BLaER1 treated with 17β-estradiol and CSF1 and Interleukin-3, amounts not matched to agents 10 nM and 100 nM (cell line): ENCODE measurements around the gene FHIT.
A peak's percentile ranks its signal among the peaks of the same experiment; 100 is the strongest.

Experiments
- H3K27ac ChIP-seq, 11 experiments: shearing (Covaris generic); formaldehyde crosslinking; 2 replicates each; pipeline ENCODE4 v1.8.1; 2022
- H3K27me3 ChIP-seq, 11 experiments: shearing (Covaris generic); formaldehyde crosslinking; 2 replicates each; pipeline ENCODE4 v1.8.1; 2022
- H3K36me3 ChIP-seq, 11 experiments: shearing (Covaris generic); formaldehyde crosslinking; 2 replicates each; pipeline ENCODE4 v1.8.1; 2022
- H3K4me1 ChIP-seq, 10 experiments: shearing (Covaris generic); formaldehyde crosslinking; 2 replicates each; pipeline ENCODE4 v1.8.1; 2022
- H3K4me2 ChIP-seq, 11 experiments: shearing (Covaris generic); formaldehyde crosslinking; 2 replicates each; pipeline ENCODE4 v1.8.1; 2022
- H3K4me3 ChIP-seq, 10 experiments: shearing (Covaris generic); formaldehyde crosslinking; 2 replicates each; pipeline ENCODE4 v1.8.1; 2022
- H3K9ac ChIP-seq, 11 experiments: shearing (Covaris generic); formaldehyde crosslinking; 2 replicates each; pipeline ENCODE4 v1.8.1; 2022
- H3K9me3 ChIP-seq, 11 experiments: shearing (Covaris generic); formaldehyde crosslinking; replicated peaks in 1 of 11; 2 replicates each; pipeline ENCODE4 v1.8.1; 2022
- H4K20me1 ChIP-seq, 11 experiments: shearing (Covaris generic); formaldehyde crosslinking; 2 replicates each; pipeline ENCODE4 v1.8.1; 2022
- Cebpa-rat ChIP-seq, 11 experiments: shearing (Covaris generic); IDR thresholded peaks; 2 replicates each; pipeline ENCODE4 v1.8.1; 2022

The FHIT gene

GRCh38 chr3:59839283-59839682, 1412.0 kb downstream of the FHIT start:
- Histone ChIP-seq H3K4me3 (no peak overlapping the region), H3K36me3 (no peaks in the 10 kb centered on the region), H3K4me1 (peaks cover 16 to 26% (median 19%) of the 10 kb centered on the region in 10 experiments), H3K9ac (peak overlapping the region in 5 of 11 experiments; percentile 9 to 51 (median 16); a peak in 6 of 22 replicates), H3K4me2 (peak overlapping the region; percentile 36 to 73 (median 56); a peak in 21 of 22 replicates), H4K20me1 (no peaks in the 10 kb centered on the region), H3K27ac (peak overlapping the region in 9 of 11 experiments; percentile 32 to 69 (median 52); a peak in 15 of 22 replicates), H3K9me3 (peaks cover 0 to 9% (median 3%) of the 10 kb centered on the region in 11 experiments; a peak in 8 of 22 replicates), H3K27me3 (no peaks in the 10 kb centered on the region)
- TF ChIP-seq Cebpa-rat (IDR thresholded peaks at IDR 0.05): no peak

- Histone ChIP-seq H3K9ac (no peak overlapping the region), H3K4me2 (peak overlapping the region in 2 of 11 experiments; percentile 6 to 13; a peak in 2 of 22 replicates), H3K27me3 (no peaks in the 10 kb centered on the region), H3K4me1 (peaks cover 16 to 26% (median 19%) of the 10 kb centered on the region in 10 experiments), H4K20me1 (no peaks in the 10 kb centered on the region), H3K9me3 (peaks cover 0 to 15% (median 5%) of the 10 kb centered on the region in 11 experiments; a peak in 9 of 22 replicates), H3K4me3 (no peak overlapping the region), H3K36me3 (no peaks in the 10 kb centered on the region), H3K27ac (no peak overlapping the region)
- TF ChIP-seq Cebpa-rat (IDR thresholded peaks at IDR 0.05): no peak
Measured at GRCh38 chr3:59836531-59836930, 1414.7 kb downstream of the FHIT start.

DNA sequence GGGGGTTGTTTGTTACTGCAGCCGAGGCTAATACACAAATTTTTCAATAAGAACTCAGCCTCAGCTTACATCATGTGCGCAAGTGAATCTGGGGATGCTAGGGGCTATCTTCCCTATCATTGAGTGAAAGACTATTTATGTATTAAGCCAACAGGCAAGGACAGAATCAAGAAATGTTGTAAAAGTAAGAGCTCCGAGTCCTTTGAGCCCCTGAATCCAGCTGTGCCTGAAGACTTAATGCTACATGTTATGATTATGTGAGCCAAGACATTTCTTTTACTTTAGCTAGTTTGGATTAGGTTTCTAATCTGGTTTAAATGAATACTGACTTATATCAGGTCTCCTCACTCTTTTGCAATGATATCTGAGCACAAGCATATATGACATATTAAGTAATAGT, 1418.5 kb downstream of the FHIT start:
- Histone ChIP-seq H3K9me3 (peaks cover 0 to 15% (median 5%) of the 10 kb centered on the region in 11 experiments; a peak in 9 of 22 replicates), H3K27ac (no peak overlapping the region)
- no peak for TF ChIP-seq Cebpa-rat (IDR thresholded peaks at IDR 0.05)

GRCh38 chr3:59832241-59832640, 1419.0 kb downstream of the FHIT start:
- H3K4me2 ChIP-seq: no peak overlapping the region
- no peaks in the 10 kb centered on the region for H4K20me1 ChIP-seq
- H3K4me1 ChIP-seq: peaks cover 0 to 6% (median 0%) of the 10 kb centered on the region in 10 experiments; a peak in 4 of 20 replicates
- H3K36me3 ChIP-seq: no peaks in the 10 kb centered on the region
- H3K9me3 ChIP-seq: peaks cover 0 to 15% (median 5%) of the 10 kb centered on the region in 11 experiments; a peak in 9 of 22 replicates
- no peak overlapping the region for H3K27ac ChIP-seq
- no peaks in the 10 kb centered on the region for H3K27me3 ChIP-seq
- TF ChIP-seq Cebpa-rat (IDR thresholded peaks at IDR 0.05): no peak
- no peak overlapping the region for H3K9ac ChIP-seq
- no peak overlapping the region for H3K4me3 ChIP-seq

More for the DNA sequence above, 1418.5 kb downstream of the FHIT start:
- Histone ChIP-seq H3K4me1 (peaks cover 0 to 6% (median 0%) of the 10 kb centered on the region in 10 experiments; a peak in 4 of 20 replicates), H3K9ac (no peak overlapping the region), H3K27me3 (no peaks in the 10 kb centered on the region), H3K4me3 (no peak overlapping the region), H3K36me3 (no peaks in the 10 kb centered on the region), H4K20me1 (no peaks in the 10 kb centered on the region), H3K4me2 (no peak overlapping the region)

- H3K27ac ChIP-seq: no peak overlapping the region
- H3K9me3 ChIP-seq: peaks cover 0 to 15% (median 5%) of the 10 kb centered on the region in 11 experiments; a peak in 9 of 22 replicates
- no peak overlapping the region for H3K9ac ChIP-seq
- no peaks in the 10 kb centered on the region for H3K36me3 ChIP-seq
- no peak for TF ChIP-seq Cebpa-rat (IDR thresholded peaks at IDR 0.05)
- no peak overlapping the region for H3K4me3 ChIP-seq
- H3K4me2 ChIP-seq: no peak overlapping the region
- H3K27me3 ChIP-seq: no peaks in the 10 kb centered on the region
- no peaks in the 10 kb centered on the region for H4K20me1 ChIP-seq
- peaks cover 0 to 2% (median 0%) of the 10 kb centered on the region in 10 experiments; a peak in 4 of 20 replicates for H3K4me1 ChIP-seq
Measured at GRCh38 chr3:59831394-59831793, 1419.9 kb downstream of the FHIT start.

- peaks cover 0 to 11% (median 5%) of the 10 kb centered on the region in 11 experiments; a peak in 9 of 22 replicates for H3K9me3 ChIP-seq
- H4K20me1 ChIP-seq: no peaks in the 10 kb centered on the region
- no peak overlapping the region for H3K4me2 ChIP-seq
- H3K4me3 ChIP-seq: no peak overlapping the region
- no peak overlapping the region for H3K9ac ChIP-seq
- H3K4me1 ChIP-seq: no peaks in the 10 kb centered on the region
- no peaks in the 10 kb centered on the region for H3K27me3 ChIP-seq
- H3K27ac ChIP-seq: no peak overlapping the region
- H3K36me3 ChIP-seq: no peaks in the 10 kb centered on the region
- TF ChIP-seq Cebpa-rat (IDR thresholded peaks at IDR 0.05): no peak
Measured at GRCh38 chr3:59829527-59829926, 1421.7 kb downstream of the FHIT start.

DNA sequence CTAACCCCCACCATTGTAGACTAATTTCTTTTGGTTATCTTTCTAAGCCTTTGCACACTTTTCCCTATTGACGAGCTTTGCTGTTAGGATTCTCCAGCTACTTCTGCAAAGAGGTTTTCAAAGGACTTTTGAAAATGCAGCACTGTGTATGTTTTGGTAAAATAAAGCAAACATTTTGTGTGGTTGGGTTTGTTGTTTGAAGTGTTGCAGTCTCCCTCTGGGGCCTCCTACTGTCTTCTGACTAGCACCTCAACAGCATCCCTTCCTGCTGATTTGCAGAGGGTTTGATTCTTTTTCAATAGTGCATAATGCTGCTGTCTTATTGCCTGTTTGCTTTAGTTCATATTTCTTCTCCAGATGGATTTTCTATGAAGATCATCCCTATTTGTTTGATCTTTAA, 1426.4 kb downstream of the FHIT start:
- Histone ChIP-seq H3K4me1 (peaks cover 0 to 3% (median 0%) of the 10 kb centered on the region in 10 experiments; a peak in 1 of 20 replicates), H3K36me3 (no peaks in the 10 kb centered on the region)

GRCh38 chr3:59821274-59821673, 1430.0 kb downstream of the FHIT start:
- no peaks in the 10 kb centered on the region for H3K27me3 ChIP-seq
- H3K4me2 ChIP-seq: 0 out of 22 replicates have a peak overlapping the region, but pooled peaks of 1 of the 11 experiments have one; percentile 4
- no peak overlapping the region for H3K9ac ChIP-seq
- no peaks in the 10 kb centered on the region for H4K20me1 ChIP-seq
- H3K9me3 ChIP-seq: peaks cover 0 to 6% (median 0%) of the 10 kb centered on the region in 11 experiments; a peak in 1 of 22 replicates
- no peak overlapping the region for H3K27ac ChIP-seq
- no peaks in the 10 kb centered on the region for H3K36me3 ChIP-seq
- no peak for TF ChIP-seq Cebpa-rat (IDR thresholded peaks at IDR 0.05)
- no peak overlapping the region for H3K4me3 ChIP-seq
- H3K4me1 ChIP-seq: peaks cover 0 to 8% (median 0%) of the 10 kb centered on the region in 10 experiments; a peak in 2 of 20 replicates

More for the DNA sequence above, 1426.4 kb downstream of the FHIT start:
- Histone ChIP-seq H3K9ac (no peak overlapping the region), H3K4me3 (no peak overlapping the region), H3K9me3 (peaks cover 0 to 6% (median 0%) of the 10 kb centered on the region in 11 experiments; a peak in 1 of 22 replicates), H3K27ac (no peak overlapping the region), H3K4me2 (no peak overlapping the region), H3K27me3 (no peaks in the 10 kb centered on the region), H4K20me1 (no peaks in the 10 kb centered on the region)
- TF ChIP-seq Cebpa-rat (IDR thresholded peaks at IDR 0.05): no peak

GRCh38 chr3:59820352-59820934, 1430.8 kb downstream of the FHIT start:
- no peak for TF ChIP-seq Cebpa-rat (IDR thresholded peaks at IDR 0.05)
- no peak overlapping the region for H3K4me2 ChIP-seq

More at GRCh38 chr3:59820352-59820934, 1430.8 kb downstream of the FHIT start:
- H3K36me3 ChIP-seq: no peaks in the 10 kb centered on the region
- no peak overlapping the region for H3K4me3 ChIP-seq
- no peak overlapping the region for H3K9ac ChIP-seq
- H3K4me1 ChIP-seq: peaks cover 0 to 8% (median 0%) of the 10 kb centered on the region in 10 experiments; a peak in 2 of 20 replicates
- H3K9me3 ChIP-seq: peaks cover 0 to 6% (median 0%) of the 10 kb centered on the region in 11 experiments; a peak in 1 of 22 replicates
- H3K27ac ChIP-seq: no peak overlapping the region
- H3K27me3 ChIP-seq: no peaks in the 10 kb centered on the region
- H4K20me1 ChIP-seq: no peaks in the 10 kb centered on the region
